ENCODE measurements around the gene GPR33.
"Not testable (repeated sequence)": the region's sequence is repeated elsewhere in the genome, so short reads cannot be mapped to it uniquely, and the experiment has no call there.

DNA sequence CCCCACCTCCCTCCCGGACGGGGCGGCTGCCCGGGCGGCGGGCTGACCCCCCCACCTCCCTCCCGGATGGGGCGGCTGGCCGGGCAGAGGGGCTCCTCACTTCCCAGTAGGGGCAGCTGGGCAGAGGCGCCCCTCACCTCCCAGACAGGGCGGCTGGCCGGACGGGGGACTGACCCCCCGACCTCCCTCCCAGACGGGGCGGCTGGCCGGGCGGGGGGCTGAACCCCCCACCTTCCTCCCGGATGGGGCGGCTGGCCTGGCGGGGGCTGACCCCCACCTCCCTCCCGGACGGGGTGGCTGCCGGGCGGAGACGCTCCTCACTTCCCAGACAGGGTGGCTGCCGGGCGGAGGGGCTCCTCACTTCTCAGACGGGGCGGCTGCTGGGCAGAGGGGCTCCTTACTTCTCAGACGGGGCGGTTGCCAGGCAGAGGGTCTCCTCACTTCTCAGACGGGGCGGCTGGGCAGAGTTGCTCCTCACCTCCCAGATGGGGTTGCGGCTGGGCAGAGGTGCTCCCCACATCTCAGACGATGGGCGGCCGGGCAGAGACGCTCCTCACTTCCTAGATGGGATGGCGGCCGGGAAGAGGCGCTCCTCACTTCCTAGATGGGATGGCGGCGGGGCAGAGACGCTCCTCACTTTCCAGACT lies 50.7 kb downstream of the GPR33 start:
- TF ChIP-seq EZH2phosphoT487 (IDR thresholded peaks at IDR 0.05; ENCODE audit: borderline replicate concordance, low read depth, low read length): not testable (repeated sequence)
- TF ChIP-seq, protein P1, sequence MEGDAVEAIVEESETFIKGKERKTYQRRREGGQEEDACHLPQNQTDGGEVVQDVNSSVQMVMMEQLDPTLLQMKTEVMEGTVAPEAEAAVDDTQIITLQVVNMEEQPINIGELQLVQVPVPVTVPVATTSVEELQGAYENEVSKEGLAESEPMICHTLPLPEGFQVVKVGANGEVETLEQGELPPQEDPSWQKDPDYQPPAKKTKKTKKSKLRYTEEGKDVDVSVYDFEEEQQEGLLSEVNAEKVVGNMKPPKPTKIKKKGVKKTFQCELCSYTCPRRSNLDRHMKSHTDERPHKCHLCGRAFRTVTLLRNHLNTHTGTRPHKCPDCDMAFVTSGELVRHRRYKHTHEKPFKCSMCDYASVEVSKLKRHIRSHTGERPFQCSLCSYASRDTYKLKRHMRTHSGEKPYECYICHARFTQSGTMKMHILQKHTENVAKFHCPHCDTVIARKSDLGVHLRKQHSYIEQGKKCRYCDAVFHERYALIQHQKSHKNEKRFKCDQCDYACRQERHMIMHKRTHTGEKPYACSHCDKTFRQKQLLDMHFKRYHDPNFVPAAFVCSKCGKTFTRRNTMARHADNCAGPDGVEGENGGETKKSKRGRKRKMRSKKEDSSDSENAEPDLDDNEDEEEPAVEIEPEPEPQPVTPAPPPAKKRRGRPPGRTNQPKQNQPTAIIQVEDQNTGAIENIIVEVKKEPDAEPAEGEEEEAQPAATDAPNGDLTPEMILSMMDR (conservative IDR thresholded peaks at IDR 0.05; ENCODE audit: low read length): not testable (repeated sequence)

Measured in OCI-LY7 (cell line).